Mesendoderm (in vitro differentiated cells): ENCODE results near the gene SIRPD.

Experiments
- DNase-seq: peaks from one replicate; pipeline ENCODE4 v3.0.0; 2013
- H2AK5ac ChIP-seq: 2 replicates; pipeline ENCODE4 v1.6.1; 2013; ENCODE audit warnings: low read length, inconsistent platforms
- H2BK120ac ChIP-seq: 2 replicates; pipeline ENCODE4 v1.6.1; 2013; ENCODE audit warnings: low read depth, mild to moderate bottlenecking, low read length, moderate library complexity, mixed read lengths
- H2BK15ac ChIP-seq: replicated peaks from 2 replicates; pipeline ENCODE4 v1.6.1; 2013; ENCODE audit warnings: low read depth, mild to moderate bottlenecking, moderate library complexity
- H2BK5ac ChIP-seq: 2 replicates; pipeline ENCODE4 v1.6.1; 2013; ENCODE audit warnings: low read length, inconsistent platforms
- H3K18ac ChIP-seq: 2 replicates; pipeline ENCODE4 v1.6.1; 2013; ENCODE audit warnings: mild to moderate bottlenecking, low read length, mixed read lengths
- H3K23ac ChIP-seq: one replicate; pipeline ENCODE4 v1.6.1; 2013; ENCODE audit warnings: low read length
- H3K27ac ChIP-seq: 2 replicates; pipeline ENCODE4 v1.5.1; 2013; ENCODE audit warnings: low read depth, mild to moderate bottlenecking, inconsistent platforms, low read length, moderate library complexity
- H3K27me3 ChIP-seq: 2 replicates; pipeline ENCODE4 v1.6.1; 2013; ENCODE audit warnings: low read length, control low read depth, mild to moderate bottlenecking, inconsistent platforms; ENCODE audit not compliant: insufficient read depth, poor library complexity
- H3K36me3 ChIP-seq: 2 replicates; pipeline ENCODE4 v1.6.1; 2013; ENCODE audit warnings: low read length, inconsistent platforms; ENCODE audit not compliant: control insufficient read depth, insufficient read depth
- H3K4ac ChIP-seq: one replicate; pipeline ENCODE4 v1.6.1; 2013; ENCODE audit warnings: low read depth, mild to moderate bottlenecking, low read length, moderate library complexity
- H3K4me1 ChIP-seq: 2 replicates; pipeline ENCODE4 v1.6.1; 2013; ENCODE audit warnings: low read depth, low read length, inconsistent platforms; ENCODE audit not compliant: control insufficient read depth
- H3K4me2 ChIP-seq: 2 replicates; pipeline ENCODE4 v1.6.1; 2013; ENCODE audit warnings: low read length
- H3K4me3 ChIP-seq: 2 replicates; pipeline ENCODE4 v1.5.1; 2013; ENCODE audit warnings: mild to moderate bottlenecking, low read length
- H3K56ac ChIP-seq: one replicate; pipeline ENCODE4 v1.6.1; 2013; ENCODE audit warnings: low read length
- H3K79me1 ChIP-seq: 2 replicates; pipeline ENCODE4 v1.6.1; 2013; ENCODE audit warnings: low read length, inconsistent platforms
- H3K79me2 ChIP-seq: 2 replicates; pipeline ENCODE4 v1.6.1; 2013; ENCODE audit warnings: mild to moderate bottlenecking, low read length; ENCODE audit not compliant: control insufficient read depth, insufficient read depth
- H3K9ac ChIP-seq: 2 replicates; pipeline ENCODE4 v1.6.1; 2013; ENCODE audit warnings: low read length, inconsistent platforms
- H4K5ac ChIP-seq: one replicate; pipeline ENCODE4 v1.6.1; 2013; ENCODE audit warnings: low read length
- H4K8ac ChIP-seq: one replicate; pipeline ENCODE4 v1.6.1; 2013; ENCODE audit warnings: low read depth, mild to moderate bottlenecking, control low read depth, low read length, moderate library complexity
- WGBS: extraction: QIAGEN DNeasy Blood & Tissue Kit; methylation state at CpG from one replicate; pipeline ENCODE4 v1.1.7; 2013; ENCODE audit warnings: low lambda C conversion rate, missing lambda C conversion rate; ENCODE audit not compliant: insufficient coverage; ENCODE audit errors: extremely low coverage; 5-methylcytosine and 5-hydroxymethylcytosine counted together

Gene SIRPD

GRCh38 chr20:1491860-1492642, 65.5 kb downstream of the SIRPD start:
- Histone ChIP-seq H3K79me2 (no peaks in the 10 kb centered on the region), H3K79me1 (no peaks in the 10 kb centered on the region), H3K4ac (no peak overlapping the region), H4K5ac (no peak overlapping the region), H3K36me3 (no peaks in the 10 kb centered on the region), H2AK5ac (no peak overlapping the region), H3K27ac (no peak overlapping the region), H2BK15ac (no peak overlapping the region), H2BK120ac (no peak overlapping the region), H3K4me1 (no peaks in the 10 kb centered on the region), H3K23ac (no peak overlapping the region), H3K9ac (no peak overlapping the region), H3K27me3 (no peaks in the 10 kb centered on the region), H3K4me2 (no peak overlapping the region), H2BK5ac (no peak overlapping the region), H3K4me3 (no peak overlapping the region), H4K8ac (no peak overlapping the region), H3K18ac (no peak overlapping the region), H3K56ac (no peak overlapping the region)
- WGBS, result no CpG with 5 or more reads among the region's 2 CpGs
- no peak for DNase-seq

GRCh38 chr20:1491281-1491840, 66.1 kb downstream of the SIRPD start, which contains the start of gene SIRPB2:
Gene SIRPB2, minus strand, starts transcription at chr20:1491420. Its CDS starts 61 bp downstream, at chr20:1491359.
- H3K4ac ChIP-seq, result no peak within 1 kb of the TSS
- no peak within 1 kb of the TSS for H3K27ac ChIP-seq
- H4K5ac ChIP-seq, result no peak within 1 kb of the TSS
- H4K8ac ChIP-seq, result no peak within 1 kb of the TSS
- H3K56ac ChIP-seq, result no peak within 1 kb of the TSS
- no peak within 1 kb of the TSS for H3K9ac ChIP-seq
- no peaks in the 10 kb centered on the region for H3K79me2 ChIP-seq
- H2BK15ac ChIP-seq, result no peak within 1 kb of the TSS
- H3K27me3 ChIP-seq, result no peaks in the 10 kb centered on the region
- no peak within 1 kb of the TSS for H3K4me2 ChIP-seq
- H2BK5ac ChIP-seq, result no peak within 1 kb of the TSS
- no peak for DNase-seq
- no peak within 1 kb of the TSS for H3K18ac ChIP-seq
- no peak within 1 kb of the TSS for H2AK5ac ChIP-seq
- no CpG with 5 or more reads among the region's 11 CpGs for WGBS
- H3K23ac ChIP-seq, result no peak within 1 kb of the TSS
- H3K4me1 ChIP-seq, result no peaks in the 10 kb centered on the region
- no peaks in the 10 kb centered on the region for H3K36me3 ChIP-seq
- H3K79me1 ChIP-seq, result no peaks in the 10 kb centered on the region
- H2BK120ac ChIP-seq, result no peak within 1 kb of the TSS
- no peak within 1 kb of the TSS for H3K4me3 ChIP-seq

- no peak overlapping the region for H2AK5ac ChIP-seq
- DNase-seq, result no peak
- no peaks in the 10 kb centered on the region for H3K27me3 ChIP-seq
- no peak overlapping the region for H4K5ac ChIP-seq
- H3K23ac ChIP-seq, result no peak overlapping the region
- H2BK15ac ChIP-seq, result no peak overlapping the region
- no peak overlapping the region for H3K4ac ChIP-seq
- no peaks in the 10 kb centered on the region for H3K4me1 ChIP-seq
- no CpG with 5 or more reads among the region's 9 CpGs for WGBS
- no peaks in the 10 kb centered on the region for H3K36me3 ChIP-seq
- H3K9ac ChIP-seq, result no peak overlapping the region
- no peak overlapping the region for H3K27ac ChIP-seq
- no peak overlapping the region for H4K8ac ChIP-seq
- no peaks in the 10 kb centered on the region for H3K79me1 ChIP-seq
- no peak overlapping the region for H3K4me2 ChIP-seq
- no peaks in the 10 kb centered on the region for H3K79me2 ChIP-seq
- H3K18ac ChIP-seq, result no peak overlapping the region
- no peak overlapping the region for H3K56ac ChIP-seq
- H2BK120ac ChIP-seq, result no peak overlapping the region
- no peak overlapping the region for H3K4me3 ChIP-seq
- H2BK5ac ChIP-seq, result no peak overlapping the region
Measured at GRCh38 chr20:1490643-1491195, 66.8 kb downstream of the SIRPD start.

- Histone ChIP-seq H3K4ac (no peak overlapping the region), H3K56ac (no peak overlapping the region), H2AK5ac (no peak overlapping the region), H3K4me1 (no peaks in the 10 kb centered on the region), H4K8ac (no peak overlapping the region), H4K5ac (no peak overlapping the region), H3K27me3 (no peaks in the 10 kb centered on the region), H3K27ac (no peak overlapping the region), H3K23ac (no peak overlapping the region), H3K4me3 (no peak overlapping the region), H2BK5ac (no peak overlapping the region), H3K36me3 (no peaks in the 10 kb centered on the region), H2BK120ac (no peak overlapping the region), H3K18ac (no peak overlapping the region), H3K79me2 (no peaks in the 10 kb centered on the region), H3K9ac (no peak overlapping the region), H2BK15ac (no peak overlapping the region), H3K79me1 (no peaks in the 10 kb centered on the region), H3K4me2 (no peak overlapping the region)
- DNase-seq, result no peak
- no CpG with 5 or more reads among the region's 6 CpGs for WGBS
Measured at GRCh38 chr20:1489764-1490436, 67.6 kb downstream of the SIRPD start.

- no peak overlapping the region for H2BK120ac ChIP-seq
- H3K4me3 ChIP-seq, result no peak overlapping the region
- no peak overlapping the region for H4K8ac ChIP-seq
- H3K9ac ChIP-seq, result no peak overlapping the region
- H3K27ac ChIP-seq, result no peak overlapping the region
- H2BK5ac ChIP-seq, result no peak overlapping the region
- no peak overlapping the region for H3K18ac ChIP-seq
- no peaks in the 10 kb centered on the region for H3K4me1 ChIP-seq
- no peaks in the 10 kb centered on the region for H3K79me2 ChIP-seq
- H2BK15ac ChIP-seq, result no peak overlapping the region
- no CpG with 5 or more reads among the region's 2 CpGs for WGBS
- no peak overlapping the region for H3K4ac ChIP-seq
- no peak overlapping the region for H4K5ac ChIP-seq
- DNase-seq, result no peak
- H3K79me1 ChIP-seq, result no peaks in the 10 kb centered on the region
- H3K36me3 ChIP-seq, result no peaks in the 10 kb centered on the region
- no peak overlapping the region for H3K23ac ChIP-seq
- no peak overlapping the region for H2AK5ac ChIP-seq
- no peaks in the 10 kb centered on the region for H3K27me3 ChIP-seq
- no peak overlapping the region for H3K56ac ChIP-seq
- no peak overlapping the region for H3K4me2 ChIP-seq
Measured at GRCh38 chr20:1489325-1489724, 68.2 kb downstream of the SIRPD start.
